ENCODE data around the gene IFNL3. TPM values are rescaled to one million over a fixed set of nuclear protein-coding genes. Genes with fewer than 3 reads are reported as not detected.

IFNL3 gene
- total and polyA plus RNA-seq, 10 donors, result not detected

- WGBS, 5 donors, result 94 to 97% (median 95%) methylated on average over 4 of the region's 4 CpGs
- no peak for TF ChIP-seq POLR2A (IDR thresholded peaks at IDR 0.05)
- TF ChIP-seq POLR2AphosphoS5 (IDR thresholded peaks at IDR 0.05), result no peak
- TF ChIP-seq CTCF (IDR thresholded peaks at IDR 0.05 in 8 of 11, conservative IDR thresholded peaks at IDR 0.05 in 3 of 11), result no peak
- no peaks in the 10 kb centered on the region for H3K36me3 ChIP-seq
- H3K27me3 ChIP-seq (replicated peaks in 1 of 7), result peaks cover 0 to 44% (median 6%) of the 10 kb centered on the region in 7 donors
- no peaks in the 10 kb centered on the region for H3K4me1 ChIP-seq
- intact Hi-C loops (cut with DNase I; ENCODE audit: low total_unique reads), result no loop called here
- peak; percentile 6 for DNase-seq
- no peak overlapping the region for H3K4me3 ChIP-seq
- H3K9me3 ChIP-seq, result no peaks in the 10 kb centered on the region
- no peak overlapping the region for H3K27ac ChIP-seq
Measured at GRCh38 chr19:39257227-39257626, 12.4 kb upstream of the IFNL3 start.

- TF ChIP-seq CTCF (IDR thresholded peaks at IDR 0.05 in 8 of 11, conservative IDR thresholded peaks at IDR 0.05 in 3 of 11) (no peak), POLR2AphosphoS5 (IDR thresholded peaks at IDR 0.05) (no peak), POLR2A (IDR thresholded peaks at IDR 0.05) (no peak)
- H3K27ac ChIP-seq, result no peak overlapping the region
- H3K4me1 ChIP-seq, result no peaks in the 10 kb centered on the region
- intact Hi-C loops (cut with DNase I; ENCODE audit: low total_unique reads), result no loop called here
- no peak for DNase-seq
- H3K36me3 ChIP-seq, result no peaks in the 10 kb centered on the region
- no peaks in the 10 kb centered on the region for H3K9me3 ChIP-seq
- peaks cover 0 to 34% (median 0%) of the 10 kb centered on the region in 7 donors for H3K27me3 ChIP-seq (replicated peaks in 1 of 7)
- WGBS, 5 donors, result 75 to 89% (median 84%) methylated on average over 28 to 29 of the region's 29 CpGs
- H3K4me3 ChIP-seq, result no peak overlapping the region
Measured at GRCh38 chr19:39254531-39255345, 9.9 kb upstream of the IFNL3 start.

- intact Hi-C loops (cut with DNase I; ENCODE audit: low total_unique reads), result no loop called here
- WGBS, 5 donors, result 74 to 87% (median 84%) methylated on average over 8 of the region's 8 CpGs
- no peaks in the 10 kb centered on the region for H3K36me3 ChIP-seq
- H3K4me1 ChIP-seq, result no peaks in the 10 kb centered on the region
- no peak for DNase-seq
- peaks cover 0 to 46% (median 5%) of the 10 kb centered on the region in 7 donors for H3K27me3 ChIP-seq (replicated peaks in 1 of 7)
- H3K27ac ChIP-seq, result no peak overlapping the region
- no peaks in the 10 kb centered on the region for H3K9me3 ChIP-seq
- no peak for TF ChIP-seq POLR2A (IDR thresholded peaks at IDR 0.05)
- TF ChIP-seq POLR2AphosphoS5 (IDR thresholded peaks at IDR 0.05), result no peak
- no peak for TF ChIP-seq CTCF (IDR thresholded peaks at IDR 0.05 in 8 of 11, conservative IDR thresholded peaks at IDR 0.05 in 3 of 11)
- no peak overlapping the region for H3K4me3 ChIP-seq
Measured at GRCh38 chr19:39253374-39254149, 8.8 kb upstream of the IFNL3 start.

- 19 to 33% (median 26%) methylated on average over 3 of the region's 3 CpGs for WGBS, 5 donors
- Histone ChIP-seq H3K4me1 (peaks cover 0 to 9% (median 6%) of the 10 kb centered on the region in 6 donors), H3K27ac (no peak overlapping the region), H3K9me3 (no peaks in the 10 kb centered on the region), H3K27me3 (replicated peaks in 1 of 7) (peaks cover 0 to 57% (median 16%) of the 10 kb centered on the region in 7 donors), H3K36me3 (no peaks in the 10 kb centered on the region), H3K4me3 (no peak overlapping the region)
- no peak for TF ChIP-seq CTCF (IDR thresholded peaks at IDR 0.05 in 8 of 11, conservative IDR thresholded peaks at IDR 0.05 in 3 of 11)
- TF ChIP-seq POLR2AphosphoS5 (IDR thresholded peaks at IDR 0.05), result no peak
- no peak for TF ChIP-seq POLR2A (IDR thresholded peaks at IDR 0.05)
- intact Hi-C loops (cut with DNase I; ENCODE audit: low total_unique reads), result no loop called here
- DNase-seq, result no peak
Measured at GRCh38 chr19:39252458-39252857, 7.7 kb upstream of the IFNL3 start.
